Adrenal gland (tissue), 5 donors: ENCODE measurements around the gene LAMB1.

Experiments used
- POLR2A ChIP-seq, 2 donors: fragments of 450-650 bp; IDR thresholded peaks; one replicate each; pipeline ENCODE4 v1.6.1; 2017; ENCODE audit warnings: antibody characterized with exemption in 2 of 2, mild to moderate bottlenecking in 2 of 2, moderate library complexity in 1 of 2
- TF ChIP-seq, protein P1 (sequence below), 6 experiments: fragments of 450-650 bp in 4 of 6; fragments of 200-600 bp in 2 of 6; sonication (generic) in 1 of 6; IDR thresholded peaks; 1 replicate in 5 of 6; 2 replicates in 1 of 6; pipeline versions ENCODE4 v1.5.1 to v1.8.0; 2016 to 2021; ENCODE audit warnings: antibody characterized with exemption in 6 of 6, mild to moderate bottlenecking in 2 of 6, moderate library complexity in 1 of 6
- donor health status: DM: no; HTN: no; CAD: no.

DNA sequence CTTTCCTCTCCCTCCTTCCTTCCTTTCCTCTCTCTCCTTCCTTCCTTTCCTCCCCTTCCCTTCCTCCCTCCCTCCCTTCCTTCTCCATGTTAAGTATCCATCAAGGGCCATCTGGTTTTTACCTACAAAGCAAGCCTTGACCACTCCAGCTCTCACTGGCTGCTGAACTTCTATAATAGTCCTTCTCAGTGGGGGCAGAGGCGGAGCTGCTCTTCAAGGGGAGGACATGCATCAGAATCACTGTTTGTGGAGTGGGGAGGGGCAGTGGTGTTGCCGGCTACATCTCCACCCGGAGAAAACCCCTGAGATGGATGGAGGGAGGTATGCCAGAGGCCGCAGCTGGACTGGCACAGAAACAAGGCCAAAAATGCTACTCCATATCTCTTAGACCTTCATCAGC is 25.9 kb downstream of the LAMB1 start:
- TF ChIP-seq POLR2A (IDR thresholded peaks at IDR 0.05), result no peak
- TF ChIP-seq, protein P1, sequence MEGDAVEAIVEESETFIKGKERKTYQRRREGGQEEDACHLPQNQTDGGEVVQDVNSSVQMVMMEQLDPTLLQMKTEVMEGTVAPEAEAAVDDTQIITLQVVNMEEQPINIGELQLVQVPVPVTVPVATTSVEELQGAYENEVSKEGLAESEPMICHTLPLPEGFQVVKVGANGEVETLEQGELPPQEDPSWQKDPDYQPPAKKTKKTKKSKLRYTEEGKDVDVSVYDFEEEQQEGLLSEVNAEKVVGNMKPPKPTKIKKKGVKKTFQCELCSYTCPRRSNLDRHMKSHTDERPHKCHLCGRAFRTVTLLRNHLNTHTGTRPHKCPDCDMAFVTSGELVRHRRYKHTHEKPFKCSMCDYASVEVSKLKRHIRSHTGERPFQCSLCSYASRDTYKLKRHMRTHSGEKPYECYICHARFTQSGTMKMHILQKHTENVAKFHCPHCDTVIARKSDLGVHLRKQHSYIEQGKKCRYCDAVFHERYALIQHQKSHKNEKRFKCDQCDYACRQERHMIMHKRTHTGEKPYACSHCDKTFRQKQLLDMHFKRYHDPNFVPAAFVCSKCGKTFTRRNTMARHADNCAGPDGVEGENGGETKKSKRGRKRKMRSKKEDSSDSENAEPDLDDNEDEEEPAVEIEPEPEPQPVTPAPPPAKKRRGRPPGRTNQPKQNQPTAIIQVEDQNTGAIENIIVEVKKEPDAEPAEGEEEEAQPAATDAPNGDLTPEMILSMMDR (IDR thresholded peaks at IDR 0.05), result no peak
